HepG2 (cell line): ENCODE results near the gene LSM12. TPM values are rescaled to one million over a fixed set of nuclear protein-coding genes. Genes with fewer than 3 reads are reported as not detected.

Experiments
- ATAC-seq: fragments of 200-7000 bp; cut with Tn5 transposase; 3 replicates; pipeline ENCODE4 v1.9.1; 2020; ENCODE audit warnings: mild to moderate bottlenecking, moderate library complexity
- BruUV-seq: library from RNA; stranded (reverse); fragments of 400-500 nt; replicated peaks from 2 replicates; lab custom pipeline; 2021; lab: Mats Ljungman, UMichigan
- CTCF ChIA-PET: fragments of 300-600 bp; formaldehyde crosslinking; extraction: SDS; loops from one replicate; lab custom pipeline; 2021; ENCODE audit warnings: low total read pairs, inconsistent platforms, low intra/inter-chr PET ratio; lab: Yijun Ruan, JAX
- POLR2A ChIA-PET: fragments of 350-600 bp; sonication (Branson Sonifier 250); formaldehyde crosslinking; loops from one replicate; lab custom pipeline; 2020; ENCODE audit warnings: antibody characterized with exemption, inconsistent platforms; lab: Yijun Ruan, JAX
- DNase-seq: peaks from one replicate; pipeline ENCODE4 v3.0.0-alpha.2; 2015; ENCODE audit warnings: low spot score
- FAIRE-seq: peaks from 3 replicates; lab custom pipeline; 2011; peaks lifted over from hg19 to GRCh38; lab: Jason Lieb, UNC
- H2AFZ ChIP-seq: one replicate; pipeline ENCODE4 v1.6.1; 2011; ENCODE audit warnings: low read length, inconsistent platforms
- H3K27ac ChIP-seq: fragments of 300-600 bp; 3 replicates; pipeline ENCODE4 v1.8.0; 2011; ENCODE audit warnings: mixed run types, mild to moderate bottlenecking, mixed read lengths, low read length, inconsistent platforms; ENCODE audit not compliant: insufficient read depth; ENCODE audit errors: extremely low read length
- H3K27me3 ChIP-seq, 2 experiments: fragments of 200-600 bp in 1 of 2; 2 replicates in 1 of 2; 3 replicates in 1 of 2; pipeline versions ENCODE4 v1.6.0 to v1.8.0; 2011; ENCODE audit warnings: low read length in 2 of 2, mild to moderate bottlenecking in 2 of 2, moderate library complexity in 2 of 2, inconsistent platforms in 1 of 2; ENCODE audit not compliant: insufficient read depth in 2 of 2, control insufficient read depth in 1 of 2
- H3K36me3 ChIP-seq, 2 experiments: fragments of 200-600 bp in 1 of 2; replicated peaks in 1 of 2; 2 replicates in 1 of 2; 3 replicates in 1 of 2; pipeline versions ENCODE4 v1.5.1 to v1.8.0; 2011; ENCODE audit warnings: low read length in 2 of 2, inconsistent platforms in 1 of 2; ENCODE audit not compliant: insufficient read depth in 2 of 2, control insufficient read depth in 1 of 2
- H3K4me1 ChIP-seq: 2 replicates; pipeline ENCODE4 v1.5.1; 2012; ENCODE audit warnings: low read length, inconsistent platforms; ENCODE audit not compliant: insufficient read depth
- H3K4me2 ChIP-seq: 2 replicates; pipeline ENCODE4 v1.6.0; 2011; ENCODE audit warnings: low read depth, low read length, inconsistent platforms
- H3K4me3 ChIP-seq, 3 experiments: fragments of 200-600 bp in 1 of 3; sonication (generic), shearing (Covaris generic) in 1 of 3; replicated peaks in 1 of 3; 2 replicates each; pipeline ENCODE4 v1.5.1; 2011 to 2016; ENCODE audit warnings: low read length in 3 of 3, inconsistent platforms in 2 of 3, low read depth in 2 of 3, mild to moderate bottlenecking in 2 of 3, control low read depth in 1 of 3, mixed read lengths in 1 of 3; ENCODE audit not compliant: insufficient read depth in 1 of 3
- H3K79me2 ChIP-seq: one replicate; pipeline ENCODE4 v1.6.1; 2011; ENCODE audit warnings: low read length, inconsistent platforms; ENCODE audit not compliant: insufficient read depth
- H3K9ac ChIP-seq: 2 replicates; pipeline ENCODE4 v1.6.0; 2011; ENCODE audit warnings: mild to moderate bottlenecking, low read depth, low read length, inconsistent platforms; ENCODE audit not compliant: insufficient read depth
- H3K9me3 ChIP-seq: 2 replicates; pipeline ENCODE4 v1.5.1; 2012; ENCODE audit warnings: mild to moderate bottlenecking, low read length
- H4K20me1 ChIP-seq: 2 replicates; pipeline ENCODE4 v1.6.0; 2011; ENCODE audit warnings: inconsistent platforms, mild to moderate bottlenecking, low read length, moderate library complexity; ENCODE audit not compliant: insufficient read depth
- JUND ChIP-seq: sonication (generic); formaldehyde crosslinking; IDR thresholded peaks from 2 replicates; pipeline ENCODE4 v1.8.0; 2022; ENCODE audit warnings: mild to moderate bottlenecking, missing genetic modification reagents
- MTA3 ChIP-seq: sonication (generic); formaldehyde crosslinking; IDR thresholded peaks from 2 replicates; pipeline ENCODE4 v1.4.0; 2020; ENCODE audit warnings: missing genetic modification reagents
- NR1H2 ChIP-seq: sonication (generic); formaldehyde crosslinking; IDR thresholded peaks from 2 replicates; pipeline ENCODE4 v1.8.1; 2022; ENCODE audit warnings: low read depth, missing genetic modification reagents, borderline replicate concordance
- NR3C1 ChIP-seq: sonication (generic); formaldehyde crosslinking; IDR thresholded peaks from 2 replicates; pipeline ENCODE4 v1.4.0; 2020; ENCODE audit warnings: missing genetic modification reagents
- SMAD1 ChIP-seq: sonication (generic); formaldehyde crosslinking; IDR thresholded peaks from 2 replicates; pipeline ENCODE4 v1.4.0; 2020; ENCODE audit warnings: missing genetic modification reagents, low read depth, mild to moderate bottlenecking, borderline replicate concordance
- ZBED4 ChIP-seq: sonication (generic); formaldehyde crosslinking; IDR thresholded peaks from 2 replicates; pipeline ENCODE4 v1.4.0; 2020; ENCODE audit warnings: missing genetic modification reagents, borderline replicate concordance
- ZNF362 ChIP-seq: sonication (generic); formaldehyde crosslinking; IDR thresholded peaks from 2 replicates; pipeline ENCODE4 v1.4.0; 2020; ENCODE audit warnings: missing genetic modification reagents, mild to moderate bottlenecking, borderline replicate concordance
- ZNF510 ChIP-seq: sonication (generic); formaldehyde crosslinking; IDR thresholded peaks from 2 replicates; pipeline ENCODE4 v1.4.0; 2020; ENCODE audit warnings: low read depth, mild to moderate bottlenecking, missing genetic modification reagents
- ZNF687 ChIP-seq: sonication (generic); formaldehyde crosslinking; IDR thresholded peaks from 2 replicates; pipeline ENCODE4 v1.5.1; 2020; ENCODE audit warnings: mild to moderate bottlenecking, missing genetic modification reagents, moderate library complexity
- WGBS: methylation state at CpG from one replicate; pipeline ENCODE4 v1.1.6; 2017; ENCODE audit warnings: low lambda C conversion rate; 5-methylcytosine and 5-hydroxymethylcytosine counted together
- in situ Hi-C: cut with HindIII; loops from 2 replicates; pipeline ENCODE4 v1.10.0; 2017; ENCODE audit warnings: low pct_unique_long_range_greater_than_20kb; ENCODE audit not compliant: extremely low pct_ligation_motif_present
- intact Hi-C: fragments of 100-400 bp; cut with micrococcal nuclease; formaldehyde crosslinking; loops from one replicate; pipeline ENCODE4 v1.10.0; 2022; ENCODE audit not compliant: unreplicated experiment
- polyA plus RNA-seq, 8 experiments: library from polyadenylated mRNA; depleted of rRNA in 3 of 8; stranded (reverse) in 7 of 8; unstranded in 1 of 8; fragments of >200 nt; fragmentation: Illumina TruSeq in 4 of 8; extraction: Trizol in 4 of 8; gene quantifications; 2 replicates each; pipeline versions ENCODE4 v1.2.1 to v1.2.3, GENCODE V29; 2011 to 2016; ENCODE audit warnings: low read depth in 4 of 8, missing spikeins in 1 of 8, mixed read lengths in 1 of 8; ENCODE audit not compliant: insufficient read depth in 1 of 8
- total RNA-seq, 5 experiments: library from RNA; depleted of rRNA; stranded (reverse); fragments of >200 nt; fragmentation: Illumina TruSeq; extraction: Trizol; gene quantifications; 2 replicates each; pipeline ENCODE4 v1.2.3, GENCODE V29; 2016; ENCODE audit warnings: low read depth in 1 of 5

LSM12 gene
- total and polyA plus RNA-seq, 2 of the 13 experiments (the other 11 are each of a cell fraction or from before 2014, with no cell fraction given): 52.8 to 55.7 TPM

GRCh38 chr17:44011876-44012275 lies 54.6 kb downstream of the LSM12 start:
- H3K27me3 ChIP-seq: no peaks in the 10 kb centered on the region; a peak in 1 of 5 replicates
- CTCF ChIA-PET: no interaction called here
- ATAC-seq (no peak), DNase-seq (no peak), FAIRE-seq (no peak)
- no peaks in the 10 kb centered on the region for H4K20me1 ChIP-seq
- no peak overlapping the region for H3K27ac ChIP-seq
- H3K4me1 ChIP-seq: peaks cover 40% of the 10 kb centered on the region
- intact Hi-C loops (no loop called here), in situ Hi-C loops (no loop called here)
- H3K36me3 ChIP-seq: peaks cover 3 to 17% of the 10 kb centered on the region in 2 experiments; a peak in 3 of 5 replicates
- H3K4me2 ChIP-seq: no peak overlapping the region
- H3K4me3 ChIP-seq: no peak overlapping the region
- 100% methylated on average over 4 of the region's 9 CpGs for WGBS
- H3K79me2 ChIP-seq: peaks cover 8% of the 10 kb centered on the region
- BruUV-seq: no TSS peak
- H2AFZ ChIP-seq: no peak overlapping the region
- H3K9ac ChIP-seq: no peak overlapping the region
- no peaks in the 10 kb centered on the region for H3K9me3 ChIP-seq
- POLR2A ChIA-PET: interaction anchor here (0.8 to 3.0 kb wide), 3 partner anchors 10 to 54 kb away, joined by 3 to 17 read pairs (median 5); partner anchors contain the start of gene LSM12
- TF ChIP-seq ZBED4 (CRISPR knock-in tag) (no peak), NR3C1 (no peak), ZNF687 (CRISPR knock-in tag) (no peak), SMAD1 (CRISPR knock-in tag) (no peak), ZNF362 (CRISPR knock-in tag) (no peak), ZNF510 (CRISPR knock-in tag) (no peak), NR1H2 (CRISPR knock-in tag) (no peak), MTA3 (CRISPR knock-in tag) (no peak), JUND (CRISPR knock-in tag) (no peak)
